Lung microvascular endothelial cell (primary cell): Measurements from ENCODE around the gene UBE3A. TPM values are rescaled to one million over a fixed set of nuclear protein-coding genes. Genes with fewer than 3 reads are reported as not detected.
"Not testable (repeated sequence)": the region's sequence is repeated elsewhere in the genome, so short reads cannot be mapped to it uniquely, and the experiment has no call there.

Source experiments
- DNase-seq, 2 donors: peaks; one replicate each; pipeline versions ENCODE4 v3.0.0 to v3.0.0-alpha.2; 2010; ENCODE audit warnings: low read depth in 2 of 2
- total RNA-seq: library from RNA; depleted of rRNA; stranded (reverse); fragments of >200 nt; gene quantifications from 2 replicates; pipeline ENCODE4 v1.2.1, GENCODE V29; 2014

Gene UBE3A
- total RNA-seq, 1 donor from 2014 or later: 48.8 TPM

DNA sequence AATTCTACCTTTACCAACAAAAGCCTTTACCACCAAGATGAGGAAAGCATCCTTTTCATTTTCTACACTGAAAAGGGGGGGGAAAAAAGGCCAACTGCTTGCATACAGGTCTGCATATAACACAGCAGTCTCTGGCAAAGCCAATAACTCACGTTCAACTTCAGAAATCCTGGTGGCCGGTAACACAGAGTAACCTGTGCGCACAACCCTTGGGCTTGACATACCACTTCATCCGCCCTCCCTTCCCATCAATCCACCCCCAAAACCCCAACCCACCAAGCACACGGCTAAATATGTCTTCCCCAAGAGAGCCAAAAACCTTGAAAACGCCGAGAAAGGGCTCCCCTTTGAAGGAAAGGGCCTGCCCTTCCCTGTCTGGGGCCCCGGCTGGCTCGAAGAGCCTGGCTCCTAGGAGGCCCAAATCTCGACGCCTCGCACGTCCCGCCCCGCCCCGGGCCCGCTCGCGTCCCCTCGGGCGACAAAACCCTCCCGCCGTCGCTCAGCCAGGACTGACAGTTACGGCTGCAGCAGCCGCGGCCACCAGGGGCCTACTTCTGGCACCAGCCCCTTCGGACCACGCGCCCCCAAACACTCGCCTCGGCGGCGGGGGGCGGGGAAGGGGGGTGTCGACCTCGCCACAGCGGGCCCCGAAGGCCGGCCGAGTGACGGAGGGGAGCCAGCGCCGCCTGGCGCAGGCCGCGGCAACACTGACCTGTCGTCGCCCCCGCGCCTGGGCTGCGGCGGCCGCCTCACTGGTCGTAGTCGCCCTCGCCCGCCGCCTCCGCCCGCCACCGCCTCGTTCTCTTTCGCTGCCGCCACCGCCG lies 835 bp downstream of the UBE3A start:
- DNase-seq: peak; percentile 70 to 79

DNA sequence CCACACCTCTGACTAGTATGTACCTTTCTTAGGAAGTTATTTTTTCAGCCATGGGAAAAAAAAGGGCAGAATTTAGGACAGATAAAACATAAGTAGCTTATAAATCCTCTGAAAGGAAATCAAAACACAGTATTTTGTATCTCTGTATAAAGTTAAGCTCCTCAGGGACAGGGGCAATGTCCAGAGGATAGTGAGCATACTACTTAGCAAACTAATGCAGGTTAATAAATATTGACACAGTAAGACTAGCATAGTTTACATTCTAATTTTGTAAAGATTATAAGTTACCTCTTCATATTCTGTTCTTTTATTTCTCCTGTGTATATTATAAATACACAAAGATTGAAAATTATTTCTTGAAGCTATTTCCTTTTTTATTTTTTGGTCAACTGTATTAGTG lies 2.1 kb downstream of the UBE3A start:
- DNase-seq: no peak

DNA sequence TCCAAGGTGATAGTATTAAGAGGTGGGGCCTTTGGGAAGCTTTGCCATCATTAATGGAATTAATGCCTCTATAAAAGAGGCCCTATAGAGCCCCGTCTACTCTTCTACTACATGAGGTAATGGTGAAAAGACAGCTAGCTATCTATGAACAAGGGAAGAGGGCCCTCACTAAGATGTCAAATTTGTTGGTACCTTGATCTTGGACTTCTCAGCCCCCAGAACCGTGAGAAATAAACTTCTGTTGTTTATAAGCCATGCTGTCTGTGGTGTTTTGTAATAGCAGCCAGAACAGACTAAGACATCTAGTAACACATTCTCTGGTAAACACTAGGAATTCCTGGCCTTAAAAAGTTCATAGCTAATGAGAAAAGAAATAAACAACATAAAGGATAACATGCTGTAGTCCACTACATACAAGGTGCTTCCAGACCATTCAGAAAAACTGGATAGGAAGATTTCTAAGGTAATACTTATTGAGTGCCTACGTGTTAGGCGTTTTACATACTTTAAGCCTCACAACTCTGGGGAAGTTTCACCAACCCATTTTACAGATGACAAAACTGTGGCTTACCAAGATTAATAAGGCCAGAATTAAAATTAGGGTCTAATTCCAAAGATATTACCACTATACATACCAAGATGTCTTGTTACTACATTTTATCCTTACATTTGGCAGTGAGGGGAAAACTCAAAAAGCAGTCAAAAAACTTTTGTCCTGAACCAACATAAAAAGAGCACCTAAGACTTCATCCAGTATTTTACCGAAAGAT lies 3.2 kb downstream of the UBE3A start:
- DNase-seq: no peak

DNA sequence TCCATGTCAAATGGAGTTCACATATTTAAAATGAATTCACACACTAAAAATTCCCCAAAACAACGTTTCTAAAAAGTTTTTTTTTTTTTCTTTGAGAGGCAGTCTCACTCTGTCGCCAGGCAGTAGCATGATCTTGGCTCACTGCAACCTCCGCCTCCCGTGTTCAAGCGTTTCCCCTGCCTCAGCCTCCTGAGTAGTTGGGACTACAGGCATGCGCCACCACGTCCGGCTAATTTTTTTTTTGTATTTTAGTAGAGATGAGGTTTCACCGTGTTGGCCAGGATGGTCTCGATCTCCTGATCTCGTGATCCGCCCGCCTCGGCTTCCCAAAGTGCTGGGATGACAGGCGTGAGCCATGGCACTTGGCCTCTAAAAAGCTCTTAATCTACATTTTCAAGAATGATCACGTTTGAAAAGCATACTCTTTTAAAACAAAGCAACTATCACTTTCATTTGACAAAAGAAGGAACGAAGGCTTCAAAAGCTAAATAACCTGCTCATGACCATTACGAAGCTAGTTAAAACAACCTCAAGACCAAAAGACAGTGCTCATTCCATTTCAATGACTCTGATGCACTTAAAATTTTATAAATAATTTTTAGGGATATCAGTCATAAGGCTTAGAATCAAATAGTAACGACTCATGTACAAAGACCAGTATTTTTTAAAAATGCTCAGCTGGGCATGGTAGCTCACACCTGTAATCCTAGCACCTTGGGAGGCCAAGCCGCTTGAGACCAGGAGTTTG lies 5.5 kb downstream of the UBE3A start:
- DNase-seq: no peak

DNA sequence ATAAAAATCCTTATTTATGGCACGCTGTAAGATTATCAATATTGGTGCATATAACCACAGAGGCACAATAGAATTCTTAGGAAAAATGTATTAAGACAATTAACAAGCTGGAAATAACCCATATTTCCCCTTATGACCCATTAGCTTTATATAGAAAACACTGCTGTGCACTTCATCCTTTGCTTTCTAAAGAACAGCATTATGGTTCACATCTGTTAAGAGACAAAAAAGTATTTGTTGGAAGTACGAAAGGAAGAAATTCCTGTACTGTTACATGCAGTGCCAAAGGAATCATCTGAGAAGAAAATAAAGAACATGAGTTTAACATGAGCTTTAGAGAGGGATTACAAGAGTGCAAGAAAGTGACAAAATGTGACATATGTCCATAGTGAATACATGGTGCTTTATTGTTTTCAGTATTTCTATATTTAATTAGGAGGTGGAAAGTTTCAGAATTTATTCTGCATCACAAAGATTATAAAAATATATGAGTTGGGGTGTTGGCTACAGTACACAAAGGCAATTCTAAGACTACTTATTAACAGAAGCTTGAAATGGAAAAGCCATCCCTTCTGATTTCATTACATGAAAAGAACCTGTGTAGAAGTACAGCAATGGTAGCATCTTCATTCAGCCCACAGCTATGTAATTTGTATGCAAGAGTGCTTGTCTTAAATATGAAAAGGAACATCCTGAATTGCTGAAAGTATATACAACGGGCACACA lies 6.8 kb downstream of the UBE3A start:
- DNase-seq: no peak

DNA sequence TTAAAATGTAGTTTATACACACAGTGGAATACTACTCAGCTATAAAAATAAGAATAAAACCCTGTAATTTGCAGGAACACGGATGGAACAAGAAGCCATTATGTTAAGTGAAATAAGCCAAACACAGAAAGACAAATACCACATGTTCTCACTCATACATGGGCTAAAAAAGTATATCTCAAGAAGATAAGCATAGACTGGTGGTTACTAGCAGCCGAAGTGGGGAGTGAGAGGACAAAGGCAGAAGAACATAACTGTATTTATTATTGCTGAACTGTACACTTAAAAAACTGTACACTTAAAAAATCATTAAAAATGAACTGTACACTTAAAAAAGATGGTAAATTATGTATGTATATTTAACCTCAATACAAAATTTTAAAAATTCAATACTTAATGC lies 11.0 kb downstream of the UBE3A start:
- no peak for DNase-seq

DNA sequence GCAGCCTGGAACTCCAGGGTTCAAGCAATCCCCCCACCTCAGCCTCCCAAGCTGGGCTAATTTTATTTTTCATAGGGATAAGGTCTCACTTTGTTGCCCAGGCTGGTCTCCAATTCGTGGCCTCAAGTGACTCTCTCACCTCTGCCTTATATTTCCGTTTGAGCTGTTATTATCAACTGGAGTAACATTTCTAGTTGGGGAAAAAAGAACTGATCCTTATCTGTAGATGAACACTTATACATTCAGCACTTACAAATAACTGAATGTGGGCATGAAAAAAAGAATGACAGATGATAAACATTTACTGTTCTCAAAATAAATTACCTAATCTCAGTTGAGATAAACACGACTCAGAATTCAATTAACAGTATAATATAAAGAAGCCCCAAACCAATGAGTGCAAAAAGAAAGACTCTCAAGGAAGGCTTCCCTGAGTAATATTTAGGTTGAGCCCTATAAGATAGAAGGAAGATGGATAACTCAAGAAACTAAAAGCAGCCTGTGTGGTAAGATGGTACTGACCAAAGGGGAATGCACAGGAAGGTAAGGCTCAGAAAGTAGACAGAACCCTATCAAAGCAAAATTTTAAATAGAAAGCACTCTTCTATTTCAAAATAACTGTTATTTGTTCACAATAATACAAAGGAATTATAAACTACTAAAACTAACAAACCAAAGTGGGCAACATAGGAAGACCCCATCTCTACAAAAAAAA lies 11.8 kb downstream of the UBE3A start:
- DNase-seq: peak in 1 of 2 donors; percentile 4

DNA sequence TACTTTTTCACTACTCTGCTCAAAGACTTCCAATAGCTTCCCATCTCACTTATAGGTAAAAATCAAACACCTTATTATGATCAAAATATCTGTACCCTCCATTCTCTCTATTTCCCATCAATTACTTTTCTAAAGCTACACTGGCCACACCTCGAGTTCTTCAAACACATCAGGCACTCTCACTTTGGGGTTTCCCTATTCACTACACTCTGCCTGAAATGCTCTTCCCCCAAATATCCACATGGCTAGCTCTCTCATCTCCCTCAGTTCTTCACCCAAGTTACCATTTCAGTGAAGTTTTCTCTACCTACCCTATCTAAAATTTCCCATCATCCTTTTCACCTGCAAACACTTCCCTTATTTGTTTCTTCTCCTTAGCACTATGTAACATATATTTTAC lies 14.8 kb downstream of the UBE3A start:
- DNase-seq: no peak

DNA sequence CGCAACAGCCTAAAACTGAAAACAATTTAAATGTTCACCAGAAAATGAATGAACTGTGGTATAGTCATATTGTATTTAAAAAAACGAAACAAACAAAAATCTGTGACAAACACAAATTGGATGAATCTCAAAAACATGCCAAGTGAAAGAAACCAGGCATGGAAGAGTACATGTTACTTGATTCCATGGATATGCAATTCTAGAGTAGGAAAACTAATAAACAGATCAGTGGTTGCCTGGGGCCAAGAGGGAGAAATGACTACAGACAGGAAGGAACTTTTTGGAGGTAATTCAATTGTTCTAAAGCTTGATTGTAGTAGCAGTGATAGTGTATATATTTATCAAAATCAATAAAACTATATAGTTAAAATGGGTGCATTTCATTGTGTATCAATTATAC lies 16.8 kb downstream of the UBE3A start:
- DNase-seq: peak; percentile 53 to 60

DNA sequence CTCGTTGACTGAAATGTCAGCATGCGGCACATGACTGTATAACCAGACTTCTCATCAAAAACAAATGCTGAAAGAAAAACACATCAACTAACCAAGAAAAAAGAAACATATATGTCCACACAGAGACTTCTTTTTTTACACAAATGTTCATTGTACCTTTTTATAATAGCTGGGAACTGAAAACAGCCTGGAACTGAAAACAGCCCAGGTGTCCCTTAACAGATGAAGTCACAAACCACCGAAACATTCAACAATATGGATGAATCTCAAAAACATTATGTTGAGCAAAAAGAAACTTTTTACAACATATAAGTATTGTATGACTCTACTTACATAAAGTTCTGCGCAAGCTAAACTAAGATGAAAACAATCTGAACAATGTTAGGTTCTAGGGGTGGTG lies 20.6 kb downstream of the UBE3A start:
- DNase-seq: no peak

DNA sequence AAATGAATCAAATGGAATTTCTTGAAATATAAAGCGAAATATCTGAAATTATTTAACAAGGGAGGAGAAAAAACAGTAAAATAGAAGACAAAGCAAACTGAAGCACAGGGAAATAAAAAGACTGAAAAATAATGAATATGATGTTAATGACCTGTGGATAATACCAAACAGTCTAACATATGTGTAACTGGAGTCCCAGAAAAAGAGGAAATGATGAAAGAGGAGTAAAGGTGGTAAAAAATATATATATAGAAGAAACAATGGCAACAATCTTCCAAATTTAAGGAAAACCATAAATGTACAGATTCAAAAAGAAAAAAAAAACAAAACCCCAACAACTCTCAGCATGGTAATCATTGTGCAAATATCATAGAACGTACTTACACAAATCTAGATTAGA lies 21.2 kb downstream of the UBE3A start:
- no peak for DNase-seq

DNA sequence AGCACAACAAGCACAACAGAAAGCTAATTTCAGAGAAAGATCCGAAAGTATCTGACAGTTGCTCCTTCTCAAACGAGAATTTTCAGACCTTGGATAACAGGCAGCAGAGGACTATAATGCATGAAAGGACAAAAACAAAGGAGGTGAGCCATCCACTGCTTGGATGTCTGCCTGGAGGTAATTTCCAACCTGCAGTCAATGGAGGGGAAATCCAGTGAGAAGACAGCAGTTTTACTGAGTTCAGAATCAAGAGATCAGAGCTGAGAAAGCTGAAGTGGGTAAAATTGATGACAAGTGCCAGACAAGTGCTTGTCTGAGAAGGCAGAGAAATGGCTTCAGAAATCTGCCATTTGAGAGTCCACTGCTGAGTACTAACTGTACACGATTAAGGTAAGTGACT lies 22.1 kb downstream of the UBE3A start:
- DNase-seq: peak; percentile 20 to 39

DNA sequence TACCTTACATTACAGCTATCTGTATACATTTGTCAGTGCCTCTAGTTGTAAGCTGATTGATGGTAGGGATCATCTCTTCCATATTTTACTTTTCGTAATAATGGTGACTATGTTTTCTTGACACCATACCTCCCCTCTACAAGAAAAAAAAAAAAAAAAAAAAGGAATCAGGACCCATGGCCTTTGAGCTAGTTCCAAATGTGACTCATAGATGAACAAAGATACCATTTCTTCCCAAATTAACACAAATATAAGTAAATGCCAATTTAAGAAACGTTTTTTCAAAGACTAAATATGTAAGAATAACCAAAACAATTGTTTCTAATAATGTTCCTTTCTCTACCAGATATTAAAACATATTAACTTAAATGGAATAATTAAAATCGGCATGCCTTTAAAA lies 23.1 kb downstream of the UBE3A start:
- no peak for DNase-seq

DNA sequence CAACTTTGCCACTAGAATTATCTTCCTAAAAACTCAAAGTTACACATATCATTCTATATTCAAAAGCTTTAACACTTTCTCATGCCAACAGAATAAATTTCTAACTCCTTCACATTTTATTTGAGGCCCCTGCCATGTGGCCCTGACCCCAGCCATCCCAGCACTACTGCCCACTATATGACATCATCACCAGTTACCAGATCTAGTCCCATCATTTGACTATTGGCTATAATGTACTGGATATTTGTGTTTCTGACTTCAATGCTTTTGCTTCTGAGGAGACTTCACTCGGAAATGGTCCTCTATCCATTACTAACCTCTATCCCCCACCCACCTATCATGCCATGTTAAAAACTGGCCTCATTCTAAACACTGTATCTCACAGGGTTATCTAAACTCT lies 23.6 kb downstream of the UBE3A start:
- DNase-seq: no peak

DNA sequence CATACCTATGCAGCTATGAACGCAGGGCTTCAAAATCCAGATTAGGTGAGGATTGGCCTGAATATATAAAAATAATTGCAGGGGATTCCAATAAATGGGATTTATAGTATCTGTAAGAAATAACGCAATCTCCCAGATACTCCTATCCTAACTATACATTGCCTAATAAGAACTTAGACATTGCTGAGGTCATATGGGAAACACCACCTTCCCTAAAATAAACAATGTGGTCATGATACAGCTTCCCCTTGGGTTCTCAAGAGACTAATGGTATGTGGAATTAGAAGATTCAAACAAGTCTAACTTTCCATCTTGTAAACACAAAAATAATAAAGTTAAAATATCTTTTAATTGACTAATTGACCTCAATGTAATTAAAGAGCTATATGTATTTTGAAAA lies 28.2 kb downstream of the UBE3A start:
- DNase-seq: peak in 1 of 2 donors; percentile 29

DNA sequence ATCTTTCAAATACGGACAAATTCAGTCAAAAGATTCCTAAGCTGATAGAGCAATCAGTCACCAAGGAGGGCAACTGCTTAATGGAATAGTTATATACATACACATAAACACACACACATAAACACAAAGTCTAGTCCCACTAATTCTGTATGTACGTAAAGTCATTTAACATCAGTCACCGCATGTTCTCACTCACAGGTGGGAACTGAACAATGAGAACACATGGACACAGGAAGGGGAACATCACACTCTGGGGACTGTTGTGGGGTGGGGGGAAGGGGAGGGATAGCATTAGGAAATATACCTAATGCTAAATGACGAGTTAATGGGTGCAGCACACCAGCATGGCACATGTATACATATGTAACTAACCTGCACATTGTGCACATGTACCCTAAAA lies 29.1 kb downstream of the UBE3A start:
- not testable (repeated sequence) for DNase-seq

DNA sequence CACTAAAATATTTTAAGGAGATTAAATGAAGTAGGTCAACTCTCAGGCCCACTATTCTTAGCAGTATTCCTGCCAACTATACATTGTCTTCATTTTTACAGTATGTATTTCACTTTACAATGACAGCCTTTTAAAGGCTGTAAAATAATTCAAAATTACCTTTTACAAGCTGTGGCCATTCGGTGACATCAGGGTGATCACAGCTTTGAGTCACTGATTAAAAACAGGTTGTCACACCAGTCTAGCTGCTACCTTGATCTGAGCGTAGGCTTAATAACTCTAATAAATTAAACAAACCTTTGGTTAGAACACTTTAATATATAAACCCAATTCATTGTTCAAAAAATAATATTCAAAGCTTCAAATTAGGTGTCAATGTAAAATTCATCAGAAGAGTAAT lies 29.9 kb downstream of the UBE3A start:
- DNase-seq: no peak

DNA sequence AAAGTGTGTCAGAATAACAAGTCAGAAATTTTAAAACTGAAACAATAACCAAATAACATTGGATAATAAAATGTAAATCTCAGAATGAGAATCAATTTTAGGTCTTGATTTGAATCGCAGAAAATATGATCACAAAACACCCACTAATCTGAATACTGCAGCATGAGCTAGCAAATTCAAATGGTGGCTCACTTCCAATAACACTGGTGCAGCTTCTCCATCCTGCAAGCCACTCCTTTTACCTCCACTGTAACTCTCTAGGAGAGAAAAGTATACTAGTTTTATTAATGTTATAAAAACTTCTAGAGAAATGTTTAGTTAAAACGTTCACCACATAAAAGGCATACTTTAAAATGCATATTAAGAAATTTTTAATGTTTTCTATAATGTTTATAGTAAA lies 30.4 kb downstream of the UBE3A start:
- no peak for DNase-seq

DNA sequence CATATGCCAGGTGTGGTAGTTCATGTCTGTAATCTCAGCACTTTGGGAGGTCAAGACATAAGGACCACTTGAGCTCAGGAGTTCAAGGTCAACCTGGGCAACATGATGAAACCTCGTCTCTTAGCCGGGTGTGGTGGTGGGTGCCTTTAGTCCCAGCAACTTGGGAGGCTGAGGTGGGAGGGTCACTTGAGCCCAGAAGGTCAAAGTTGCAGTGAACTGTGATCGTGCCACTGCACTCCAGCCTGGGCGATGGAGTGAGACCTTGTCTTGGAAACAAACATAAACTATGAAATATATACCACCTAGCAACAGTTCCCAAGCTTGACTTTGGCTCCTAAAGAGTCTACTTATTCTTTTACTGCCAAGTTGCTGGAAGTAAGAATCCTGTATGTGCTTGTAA lies 30.9 kb downstream of the UBE3A start:
- no peak for DNase-seq

DNA sequence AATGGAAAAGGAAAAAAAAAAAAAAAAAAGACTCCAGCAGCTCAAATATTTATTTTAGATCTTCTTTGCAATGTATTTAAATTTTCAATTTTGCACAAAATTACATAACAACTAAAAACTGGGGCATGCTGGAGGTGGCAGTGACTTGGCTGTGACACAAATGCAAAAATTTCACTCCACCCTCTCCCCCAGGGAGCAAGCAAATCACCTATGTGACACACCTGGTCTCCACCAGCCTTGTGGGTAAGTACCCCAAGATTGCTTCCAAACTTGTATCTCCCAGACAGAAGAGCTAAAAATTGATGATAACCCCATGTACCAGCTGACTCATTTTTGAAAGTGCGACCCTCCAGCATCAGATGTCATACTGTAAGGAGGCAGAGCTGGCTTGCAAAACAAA lies 32.0 kb downstream of the UBE3A start:
- DNase-seq: no peak

DNA sequence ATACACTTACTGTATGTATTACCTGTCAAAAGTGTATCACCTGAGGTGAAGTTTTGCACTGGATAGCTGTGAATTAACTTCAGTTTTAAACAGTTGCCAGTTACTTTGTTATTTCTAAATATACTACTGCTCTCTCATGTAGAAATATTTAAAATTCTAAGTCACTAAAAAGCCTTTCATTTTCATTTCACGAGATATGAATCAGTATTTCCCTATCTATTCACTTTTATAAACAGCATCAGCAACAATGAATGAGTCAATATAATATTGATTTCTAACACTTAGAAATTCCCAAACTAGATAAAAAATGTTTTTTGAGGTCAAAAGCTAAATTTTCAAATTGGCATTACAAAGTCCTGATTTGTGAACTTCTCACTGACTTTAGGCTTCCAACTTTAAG lies 32.6 kb downstream of the UBE3A start:
- no peak for DNase-seq
